Stimulated activated effector memory CD8-positive, alpha-beta T cell treated with anti-CD3 and anti-CD28 coated beads, Interleukin-12 subunit alpha, Interleukin-12 subunit beta, amount 100 ng/mL, for 72 hours (primary cell): ENCODE data around the gene DCAF6.
"Not testable (repeated sequence)": the region's sequence is repeated elsewhere in the genome, so short reads cannot be mapped to it uniquely, and the experiment has no call there.

ENCODE experiments used
- ATAC-seq: fragments of 150-1000 bp; cut with Tn5 transposase; 2 replicates; pipeline ENCODE4 v1.10.0; 2021
- DNase-seq, 2 donors: peaks; one replicate each; pipeline ENCODE4 v3.0.0; 2021 to 2022; ENCODE audit warnings: low spot score in 2 of 2
- H3K27ac Mint-ChIP-seq: one replicate; pipeline ENCODE4 v1.8.0; 2022; ENCODE audit warnings: mild to moderate bottlenecking, mixed read lengths
- H3K36me3 Mint-ChIP-seq: one replicate; pipeline ENCODE4 v1.8.0; 2022; ENCODE audit warnings: mild to moderate bottlenecking, mixed read lengths
- H3K4me1 Mint-ChIP-seq: one replicate; pipeline ENCODE4 v1.8.0; 2022; ENCODE audit warnings: mixed read lengths
- H3K4me3 Mint-ChIP-seq: one replicate; pipeline ENCODE4 v1.8.0; 2022; ENCODE audit warnings: mild to moderate bottlenecking, mixed read lengths
- H3K9me3 Mint-ChIP-seq: one replicate; pipeline ENCODE4 v1.8.0; 2022; ENCODE audit warnings: mixed read lengths

Gene DCAF6

GRCh38 chr1:168004531-168004930, 68.0 kb downstream of the DCAF6 start:
- Mint-ChIP-seq H3K4me3 (no peak overlapping the region), H3K4me1 (peaks cover 8% of the 10 kb centered on the region), H3K9me3 (no peaks in the 10 kb centered on the region), H3K27ac (no peak overlapping the region), H3K36me3 (peaks cover 47% of the 10 kb centered on the region)
- DNase-seq = no peak
- no peak for ATAC-seq

- H3K9me3 Mint-ChIP-seq = no peaks in the 10 kb centered on the region
- H3K27ac Mint-ChIP-seq = no peak overlapping the region
- DNase-seq = no peak
- H3K36me3 Mint-ChIP-seq = peaks cover 47% of the 10 kb centered on the region
- H3K4me3 Mint-ChIP-seq = no peak overlapping the region
- peaks cover 10% of the 10 kb centered on the region for H3K4me1 Mint-ChIP-seq
- ATAC-seq = no peak
These were observed 69.0 kb downstream of the DCAF6 start for GRCh38 chr1:168005529-168005928.

DNA sequence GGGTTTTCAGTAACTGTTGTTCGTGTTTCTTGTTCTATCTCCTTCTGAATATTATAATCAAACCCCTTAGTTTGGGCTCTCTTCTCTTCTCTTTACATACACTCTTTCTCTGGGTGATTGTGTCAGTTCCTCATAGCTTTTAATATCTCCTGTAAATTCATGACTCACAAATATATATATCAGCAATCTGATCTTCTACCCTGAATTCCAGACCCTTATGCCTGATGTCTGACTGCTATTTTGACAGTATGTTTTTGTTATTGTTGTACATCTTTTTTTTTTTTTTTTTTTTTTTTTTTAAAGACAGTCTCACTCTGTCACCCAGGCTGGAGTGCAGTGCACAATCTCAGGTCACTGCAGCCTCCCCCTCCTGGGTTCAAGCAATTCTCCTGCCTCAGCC, 71.2 kb downstream of the DCAF6 start:
- H3K9me3 Mint-ChIP-seq = no peaks in the 10 kb centered on the region
- H3K4me1 Mint-ChIP-seq = peaks cover 10% of the 10 kb centered on the region
- peaks cover 48% of the 10 kb centered on the region for H3K36me3 Mint-ChIP-seq
- ATAC-seq (no peak), DNase-seq (no peak)
- H3K4me3 Mint-ChIP-seq = no peak overlapping the region
- no peak overlapping the region for H3K27ac Mint-ChIP-seq

- Mint-ChIP-seq H3K4me1 (peaks cover 10% of the 10 kb centered on the region), H3K9me3 (no peaks in the 10 kb centered on the region), H3K27ac (no peak overlapping the region), H3K36me3 (peaks cover 47% of the 10 kb centered on the region), H3K4me3 (no peak overlapping the region)
- no peak for ATAC-seq
- no peak for DNase-seq
These were observed 72.1 kb downstream of the DCAF6 start for GRCh38 chr1:168008595-168008994.

- Mint-ChIP-seq H3K27ac (no peak overlapping the region), H3K4me3 (no peak overlapping the region), H3K9me3 (no peaks in the 10 kb centered on the region), H3K36me3 (peaks cover 44% of the 10 kb centered on the region), H3K4me1 (peaks cover 10% of the 10 kb centered on the region)
- no peak for DNase-seq
- no peak for ATAC-seq
These were observed 72.8 kb downstream of the DCAF6 start for GRCh38 chr1:168009322-168009721.

DNA sequence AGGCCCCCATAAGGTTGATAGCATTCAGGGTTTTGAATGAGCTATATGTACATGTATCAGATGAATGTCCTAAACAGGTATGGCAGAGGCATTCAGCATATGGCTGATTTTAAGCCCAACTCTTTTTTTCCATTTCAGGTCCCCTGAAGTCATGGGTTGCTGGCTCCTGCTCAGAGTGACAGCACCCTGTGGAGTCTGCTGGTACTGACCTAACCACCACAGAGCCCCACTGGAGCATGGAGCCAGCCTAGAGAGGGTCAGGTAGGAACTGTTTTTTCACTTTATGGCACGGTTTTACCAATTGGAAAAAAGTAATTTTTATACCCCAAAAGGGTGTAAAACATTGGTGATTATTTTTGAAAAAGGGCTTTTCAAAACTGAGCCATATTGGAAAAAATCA, 82.9 kb downstream of the DCAF6 start:
- Mint-ChIP-seq H3K27ac (no peak overlapping the region), H3K4me1 (no peaks in the 10 kb centered on the region), H3K9me3 (no peaks in the 10 kb centered on the region), H3K4me3 (no peak overlapping the region), H3K36me3 (peaks cover 45% of the 10 kb centered on the region)
- DNase-seq (no peak), ATAC-seq (no peak)

DNA sequence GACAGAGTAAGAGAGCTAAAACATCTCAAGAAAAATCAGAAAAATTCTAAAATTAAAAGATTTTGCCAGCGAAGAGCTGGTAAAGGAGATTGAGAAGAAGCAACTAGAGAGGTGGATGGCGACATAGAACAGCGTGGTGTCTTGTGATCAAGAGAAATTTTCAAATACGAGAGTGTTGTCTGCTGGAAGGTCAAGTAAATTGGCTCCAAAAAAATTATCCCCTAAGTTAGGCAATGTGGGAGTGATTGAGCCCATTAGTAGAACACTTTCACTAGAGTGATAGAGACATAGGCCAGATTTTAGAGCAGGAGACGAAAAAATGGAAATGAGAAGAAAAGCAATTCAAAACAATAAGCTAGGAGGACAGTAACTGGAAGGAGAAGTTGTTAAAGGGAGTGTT, 94.7 kb downstream of the DCAF6 start:
- H3K36me3 Mint-ChIP-seq = no peaks in the 10 kb centered on the region
- no peaks in the 10 kb centered on the region for H3K9me3 Mint-ChIP-seq
- no peak overlapping the region for H3K27ac Mint-ChIP-seq
- ATAC-seq (no peak), DNase-seq (no peak)
- no peak overlapping the region for H3K4me3 Mint-ChIP-seq
- no peaks in the 10 kb centered on the region for H3K4me1 Mint-ChIP-seq

DNA sequence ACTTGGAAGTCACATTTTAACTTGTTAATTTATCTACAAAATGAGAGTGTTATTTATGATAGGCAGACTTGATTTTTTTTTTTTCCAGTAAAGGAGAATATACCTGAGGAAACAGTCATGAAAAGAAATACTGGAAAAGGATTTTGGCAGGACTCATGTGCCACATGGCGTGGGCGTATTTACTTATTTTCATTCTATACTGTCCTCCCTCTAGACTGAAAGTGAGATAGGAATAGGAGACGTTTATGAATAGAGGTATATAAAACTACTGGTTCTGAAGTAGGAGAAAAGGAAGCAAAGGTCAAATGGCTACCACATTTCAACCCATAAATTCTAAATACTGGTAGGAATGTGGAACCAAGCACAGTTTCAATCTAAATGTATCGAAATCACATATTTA, 95.1 kb downstream of the DCAF6 start:
- Mint-ChIP-seq H3K4me3 (no peak overlapping the region), H3K9me3 (no peaks in the 10 kb centered on the region), H3K4me1 (no peaks in the 10 kb centered on the region), H3K27ac (no peak overlapping the region), H3K36me3 (no peaks in the 10 kb centered on the region)
- DNase-seq = no peak
- no peak for ATAC-seq

GRCh38 chr1:168032029-168032428, 95.5 kb downstream of the DCAF6 start:
- Mint-ChIP-seq H3K9me3 (no peaks in the 10 kb centered on the region), H3K36me3 (no peaks in the 10 kb centered on the region), H3K4me1 (no peaks in the 10 kb centered on the region), H3K4me3 (no peak overlapping the region), H3K27ac (no peak overlapping the region)
- no peak for DNase-seq
- no peak for ATAC-seq

DNA sequence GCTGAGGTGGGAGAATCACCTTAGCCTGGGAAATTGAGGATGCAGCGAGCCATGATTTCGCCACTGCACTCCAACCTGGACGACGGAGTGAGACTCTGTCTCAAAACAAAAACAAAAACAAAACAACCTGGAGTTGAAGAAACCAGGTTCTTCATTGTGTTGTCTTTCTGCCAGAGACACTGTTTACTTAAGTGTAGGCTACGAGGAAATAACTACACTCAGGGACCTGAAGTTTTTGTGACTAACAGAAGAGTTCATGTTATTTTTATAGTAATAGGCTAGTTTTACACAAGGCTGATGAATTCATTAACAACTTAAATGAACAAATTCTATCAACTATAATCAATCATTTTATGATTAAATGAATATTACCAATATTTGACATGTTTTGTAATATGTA, 98.9 kb downstream of the DCAF6 start:
- H3K4me1 Mint-ChIP-seq = no peaks in the 10 kb centered on the region
- H3K4me3 Mint-ChIP-seq = no peak overlapping the region
- DNase-seq (no peak), ATAC-seq (no peak)
- H3K9me3 Mint-ChIP-seq = no peaks in the 10 kb centered on the region
- no peaks in the 10 kb centered on the region for H3K36me3 Mint-ChIP-seq
- H3K27ac Mint-ChIP-seq = no peak overlapping the region

DNA sequence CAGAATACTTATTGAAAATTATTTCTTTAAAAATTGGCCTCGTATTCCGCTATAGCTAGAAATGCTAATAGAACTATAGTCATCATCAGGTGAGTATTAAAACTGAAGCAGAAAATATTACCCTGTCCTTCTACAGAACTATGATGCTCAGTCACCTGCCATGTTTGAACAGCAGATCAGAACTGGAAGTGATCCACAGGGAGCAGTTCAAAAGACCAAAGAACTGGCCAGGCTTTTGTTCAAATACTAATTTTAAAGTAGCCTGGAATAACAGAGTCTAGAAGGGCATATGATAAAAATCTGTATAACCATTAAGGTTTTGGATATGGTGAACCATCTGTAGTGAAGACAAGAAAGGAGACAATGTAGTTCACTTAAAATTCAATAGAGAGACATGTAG, 105.9 kb downstream of the DCAF6 start:
- DNase-seq = no peak

GRCh38 chr1:168045311-168045710, 108.8 kb downstream of the DCAF6 start:
- Mint-ChIP-seq H3K4me1 (no peaks in the 10 kb centered on the region), H3K27ac (no peak overlapping the region), H3K4me3 (no peak overlapping the region), H3K9me3 (no peaks in the 10 kb centered on the region), H3K36me3 (peaks cover 37% of the 10 kb centered on the region)
- no peak for ATAC-seq
- DNase-seq = no peak

More for the DNA sequence above, 105.9 kb downstream of the DCAF6 start:
- H3K4me1 Mint-ChIP-seq = no peaks in the 10 kb centered on the region
- H3K27ac Mint-ChIP-seq = no peak overlapping the region
- ATAC-seq = no peak
- H3K36me3 Mint-ChIP-seq = peaks cover 14% of the 10 kb centered on the region
- H3K4me3 Mint-ChIP-seq = no peak overlapping the region
- no peaks in the 10 kb centered on the region for H3K9me3 Mint-ChIP-seq

DNA sequence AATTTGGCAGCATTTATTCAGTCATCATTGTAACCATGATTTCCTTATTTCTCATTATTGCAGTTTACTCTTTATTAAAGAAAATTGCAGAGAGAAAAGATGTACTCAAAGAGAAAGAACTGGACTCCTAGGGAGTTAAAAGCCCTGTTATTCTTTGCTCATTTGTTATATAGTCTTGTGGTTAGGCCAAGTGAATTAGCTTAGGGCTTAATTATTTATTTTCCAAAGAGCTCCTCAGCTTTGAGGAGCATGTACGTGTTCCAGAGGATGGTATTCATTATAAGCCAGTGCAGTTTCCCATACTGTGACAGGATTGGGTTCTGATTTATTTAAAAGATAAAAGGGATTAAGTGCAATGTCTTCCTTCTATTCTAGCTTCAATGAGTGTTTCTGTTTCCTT, 113.8 kb downstream of the DCAF6 start:
- DNase-seq = no peak
- H3K9me3 Mint-ChIP-seq = no peaks in the 10 kb centered on the region
- no peak overlapping the region for H3K27ac Mint-ChIP-seq
- peaks cover 23% of the 10 kb centered on the region for H3K36me3 Mint-ChIP-seq
- ATAC-seq = no peak
- H3K4me3 Mint-ChIP-seq = no peak overlapping the region
- peaks cover 11% of the 10 kb centered on the region for H3K4me1 Mint-ChIP-seq

- no peak overlapping the region for H3K27ac Mint-ChIP-seq
- ATAC-seq (no peak), DNase-seq (no peak)
- peaks cover 11% of the 10 kb centered on the region for H3K4me1 Mint-ChIP-seq
- H3K36me3 Mint-ChIP-seq = peaks cover 23% of the 10 kb centered on the region
- no peaks in the 10 kb centered on the region for H3K9me3 Mint-ChIP-seq
- H3K4me3 Mint-ChIP-seq = no peak overlapping the region
These were observed 114.4 kb downstream of the DCAF6 start for GRCh38 chr1:168050880-168051279.

- ATAC-seq (no peak), DNase-seq (no peak)
- H3K36me3 Mint-ChIP-seq = peaks cover 22% of the 10 kb centered on the region
- no peaks in the 10 kb centered on the region for H3K9me3 Mint-ChIP-seq
- H3K4me1 Mint-ChIP-seq = peaks cover 11% of the 10 kb centered on the region
- no peak overlapping the region for H3K4me3 Mint-ChIP-seq
- H3K27ac Mint-ChIP-seq = no peak overlapping the region
These were observed 117.2 kb downstream of the DCAF6 start for GRCh38 chr1:168053681-168054080.

DNA sequence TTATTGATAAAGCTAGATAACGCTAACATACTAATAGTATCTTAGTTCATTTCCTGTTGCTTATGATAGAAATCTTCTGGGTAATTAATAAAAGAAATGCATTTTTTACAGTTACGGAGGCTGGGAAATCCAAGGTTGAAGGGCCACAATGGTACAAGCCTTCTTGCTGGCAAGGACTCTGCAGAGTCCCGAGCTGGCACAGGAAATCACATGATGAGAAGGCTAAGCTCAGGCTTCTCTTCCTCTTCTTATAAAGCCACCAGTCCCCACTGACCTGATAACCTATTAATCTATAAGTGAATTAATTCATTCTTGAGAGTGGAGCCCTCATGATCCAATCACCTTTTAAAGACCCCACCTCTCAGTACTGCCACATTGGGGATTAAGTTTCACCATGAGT, 117.6 kb downstream of the DCAF6 start:
- Mint-ChIP-seq H3K4me1 (peaks cover 11% of the 10 kb centered on the region), H3K27ac (no peak overlapping the region), H3K9me3 (no peaks in the 10 kb centered on the region), H3K4me3 (no peak overlapping the region), H3K36me3 (peaks cover 17% of the 10 kb centered on the region)
- DNase-seq (no peak), ATAC-seq (no peak)

DNA sequence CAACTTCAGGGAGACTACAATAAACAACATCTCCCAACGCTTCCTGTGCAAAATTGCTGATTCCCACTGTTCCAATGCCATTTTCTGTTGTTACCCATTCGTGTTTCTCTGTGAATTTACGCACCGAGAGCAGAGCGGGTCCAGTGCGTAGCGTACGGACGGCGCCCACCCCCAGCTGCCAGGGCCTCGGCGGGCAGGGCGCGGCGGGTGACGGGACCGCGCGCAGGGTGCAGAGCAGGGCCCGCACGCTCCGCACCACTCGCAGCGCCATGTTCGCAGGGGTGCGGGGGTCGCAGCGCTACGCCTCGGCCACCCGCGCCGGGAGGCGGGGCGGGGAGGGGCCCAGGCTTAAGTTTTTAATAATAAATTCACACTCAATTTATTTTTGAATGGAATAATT, 119.7 kb downstream of the DCAF6 start:
- not testable (repeated sequence) for H3K4me3 Mint-ChIP-seq, H3K27ac Mint-ChIP-seq, H3K36me3 Mint-ChIP-seq, H3K9me3 Mint-ChIP-seq, DNase-seq
- H3K4me1 Mint-ChIP-seq = peaks cover 11% of the 10 kb centered on the region
- peak; percentile 69 for ATAC-seq
